HepG2 (cell line): ENCODE results near the gene PPP1R27. TPM values are rescaled to one million over a fixed set of nuclear protein-coding genes. Genes with fewer than 3 reads are reported as not detected.
A peak's percentile ranks its signal among the peaks of the same experiment; 100 is the strongest.

ENCODE experiments used
- CEBPG ChIP-seq: IDR thresholded peaks from 2 replicates; pipeline ENCODE4 v1.6.1; 2016
- DRAP1 ChIP-seq: IDR thresholded peaks from 2 replicates; pipeline ENCODE4 v1.6.1; 2016; ENCODE audit warnings: missing genetic modification reagents, missing compliant biosample characterization
- FOSL2 ChIP-seq: sonication (generic); formaldehyde crosslinking; IDR thresholded peaks from 2 replicates; pipeline ENCODE4 v1.4.0; 2020; ENCODE audit warnings: missing genetic modification reagents
- KLF15 ChIP-seq: sonication (generic); formaldehyde crosslinking; IDR thresholded peaks from 2 replicates; pipeline ENCODE4 v1.8.1; 2023; ENCODE audit warnings: borderline replicate concordance, mild to moderate bottlenecking, inconsistent platforms, missing genetic modification reagents, mixed read lengths
- POLR2AphosphoS5 ChIP-seq: IDR thresholded peaks from 2 replicates; pipeline ENCODE4 v1.6.1; 2012; ENCODE audit warnings: low read depth, low read length
- RFX3 ChIP-seq: IDR thresholded peaks from 2 replicates; pipeline ENCODE4 v1.6.1; 2016; ENCODE audit warnings: missing biosample characterization, missing genetic modification reagents
- SIX1 ChIP-seq: sonication (generic); formaldehyde crosslinking; IDR thresholded peaks from 2 replicates; pipeline ENCODE4 v1.4.0; 2020; ENCODE audit warnings: missing genetic modification reagents, borderline replicate concordance
- SMAD3 ChIP-seq: sonication (generic); formaldehyde crosslinking; IDR thresholded peaks from 2 replicates; pipeline ENCODE4 v1.4.0; 2020; ENCODE audit warnings: missing genetic modification reagents
- SNAI1 ChIP-seq: sonication (generic); formaldehyde crosslinking; IDR thresholded peaks from 2 replicates; pipeline ENCODE4 v1.5.0; 2020; ENCODE audit warnings: mild to moderate bottlenecking, missing genetic modification reagents, borderline replicate concordance
- UBTF ChIP-seq: sonication (generic); formaldehyde crosslinking; IDR thresholded peaks from 2 replicates; pipeline ENCODE4 v1.4.0; 2020; ENCODE audit warnings: mild to moderate bottlenecking, missing genetic modification reagents
- ZMYM3 ChIP-seq: sonication (generic); formaldehyde crosslinking; IDR thresholded peaks from 2 replicates; pipeline ENCODE4 v1.5.1; 2020; ENCODE audit warnings: mild to moderate bottlenecking, missing genetic modification reagents
- ZNF124 ChIP-seq: sonication (generic); formaldehyde crosslinking; IDR thresholded peaks from 2 replicates; pipeline ENCODE4 v1.4.0; 2020; ENCODE audit warnings: missing genetic modification reagents
- ZNF24 ChIP-seq: fragments of 450-650 bp; IDR thresholded peaks from 2 replicates; pipeline ENCODE4 v1.6.1; 2017; ENCODE audit warnings: antibody characterized with exemption, mild to moderate bottlenecking
- ZNF264 ChIP-seq: sonication (generic); formaldehyde crosslinking; IDR thresholded peaks from 2 replicates; pipeline ENCODE4 v1.4.0; 2020; ENCODE audit warnings: missing genetic modification reagents
- ZNF589 ChIP-seq: sonication (generic); formaldehyde crosslinking; conservative IDR thresholded peaks from 2 replicates; pipeline ENCODE4 v1.8.0; 2022; ENCODE audit warnings: mild to moderate bottlenecking, moderate library complexity, missing genetic modification reagents
- ZNF605 ChIP-seq: sonication (generic); formaldehyde crosslinking; IDR thresholded peaks from 2 replicates; pipeline ENCODE4 v1.8.0; 2022; ENCODE audit warnings: mild to moderate bottlenecking, missing genetic modification reagents
- ZNF609 ChIP-seq: sonication (generic); formaldehyde crosslinking; IDR thresholded peaks from 2 replicates; pipeline ENCODE4 v1.4.0; 2020; ENCODE audit warnings: mild to moderate bottlenecking, missing genetic modification reagents, borderline replicate concordance
- ZNF709 ChIP-seq: sonication (generic); formaldehyde crosslinking; IDR thresholded peaks from 2 replicates; pipeline ENCODE4 v1.5.0; 2020; ENCODE audit warnings: mild to moderate bottlenecking, missing genetic modification reagents
- ZNF800 ChIP-seq: sonication (generic); formaldehyde crosslinking; IDR thresholded peaks from 2 replicates; pipeline ENCODE4 v1.4.0; 2020; ENCODE audit warnings: missing genetic modification reagents
- polyA plus RNA-seq, 8 experiments: library from polyadenylated mRNA; depleted of rRNA in 3 of 8; stranded (reverse) in 7 of 8; unstranded in 1 of 8; fragments of >200 nt; fragmentation: Illumina TruSeq in 4 of 8; extraction: Trizol in 4 of 8; gene quantifications; 2 replicates each; pipeline versions ENCODE4 v1.2.1 to v1.2.3, GENCODE V29; 2011 to 2016; ENCODE audit warnings: low read depth in 4 of 8, missing spikeins in 1 of 8, mixed read lengths in 1 of 8; ENCODE audit not compliant: insufficient read depth in 1 of 8
- total RNA-seq, 5 experiments: library from RNA; depleted of rRNA; stranded (reverse); fragments of >200 nt; fragmentation: Illumina TruSeq; extraction: Trizol; gene quantifications; 2 replicates each; pipeline ENCODE4 v1.2.3, GENCODE V29; 2016; ENCODE audit warnings: low read depth in 1 of 5

Gene PPP1R27
- total and polyA plus RNA-seq, 2 of the 13 experiments (the other 11 are each of a cell fraction or from before 2014, with no cell fraction given) = 0.17 to 1.00 TPM

GRCh38 chr17:81860756-81861568 lies 26.1 kb upstream of the PPP1R27 start (continued):
- TF ChIP-seq ZNF609 (CRISPR knock-in tag) (0 out of 2 replicates have a peak, but pooled peaks have one; percentile 48), ZNF264 (CRISPR knock-in tag) (peak; percentile 66; the same call in 1 of the 2 replicates), ZNF24 (no peak), KLF15 (CRISPR knock-in tag) (peak; percentile 89; the same call in 1 of the 2 replicates), ZNF800 (CRISPR knock-in tag) (no peak), FOSL2 (peak; percentile 83), SIX1 (CRISPR knock-in tag) (0 out of 2 replicates have a peak, but pooled peaks have one; percentile 16), SNAI1 (CRISPR knock-in tag) (peak; percentile 82; the same call in 1 of the 2 replicates), DRAP1 (CRISPR knock-in tag) (peak; percentile 90), ZNF709 (CRISPR knock-in tag) (peak; percentile 94), ZNF605 (CRISPR knock-in tag) (peak; percentile 99), RFX3 (CRISPR knock-in tag) (no peak), ZMYM3 (CRISPR knock-in tag) (0 out of 2 replicates have a peak, but pooled peaks have one; percentile 13), UBTF (CRISPR knock-in tag) (peak; percentile 88), ZNF124 (CRISPR knock-in tag) (peak; percentile 28; the same call in 1 of the 2 replicates), POLR2AphosphoS5 (peak; percentile 94), CEBPG (CRISPR knock-in tag) (peak; percentile 99), SMAD3 (CRISPR knock-in tag) (peak; percentile 51; the same call in 1 of the 2 replicates), ZNF589 (peak; percentile 96)
